CD8-positive, alpha-beta memory T cell (primary cell): ENCODE data around the gene CDH23. TPM values are rescaled to one million over a fixed set of nuclear protein-coding genes. Genes with fewer than 3 reads are reported as not detected.

Experiments
- polyA plus RNA-seq: library from polyadenylated mRNA; unstranded; fragments of 300-500 nt; fragmentation: Illumina TruSeq; gene quantifications from one replicate; pipeline ENCODE4 v1.2.3, GENCODE V29; 2021
- total RNA-seq, 2 experiments: library from RNA; stranded (reverse); gene quantifications; one replicate each; pipeline ENCODE4 v1.2.3, GENCODE V29; 2021

CDH23 gene
- total and polyA plus RNA-seq, 3 experiments from 2014 or later, result 0.74 to 2.0 (median 0.78) TPM

Other genes starting within 250 kb of the CDH23 start
- under 1 TPM; 0.11 to 0.13 TPM for gene UNC5B, start 184.3 kb upstream of the CDH23 start, total RNA-seq
- 0.06 TPM for gene UNC5B, start 184.3 kb upstream of the CDH23 start, polyA plus RNA-seq
- gene SLC29A3, start 77.7 kb upstream of the CDH23 start, total RNA-seq, result 1 to 10 TPM; 6.0 to 8.2 TPM
- 11.0 TPM for gene SLC29A3, start 77.7 kb upstream of the CDH23 start, polyA plus RNA-seq